Muscle of back (tissue), 11 donors: ENCODE data around the gene ABTB2. TPM values are rescaled to one million over a fixed set of nuclear protein-coding genes. Genes with fewer than 3 reads are reported as not detected.

Source experiments
- DNase-seq, 3 donors: peaks; one replicate each; pipeline versions ENCODE4 v3.0.0 to v3.0.0-alpha.2; 2013
- polyA plus RNA-seq, 10 donors: library from polyadenylated mRNA; unstranded; fragments of 120-200 nt; gene quantifications; one replicate each; pipeline ENCODE4 v1.2.1, GENCODE V29; 2013; ENCODE audit not compliant: insufficient read length in 10 of 10

Gene ABTB2
- polyA plus RNA-seq, 10 donors = 4.1 to 8.5 (median 6.3) TPM

DNA sequence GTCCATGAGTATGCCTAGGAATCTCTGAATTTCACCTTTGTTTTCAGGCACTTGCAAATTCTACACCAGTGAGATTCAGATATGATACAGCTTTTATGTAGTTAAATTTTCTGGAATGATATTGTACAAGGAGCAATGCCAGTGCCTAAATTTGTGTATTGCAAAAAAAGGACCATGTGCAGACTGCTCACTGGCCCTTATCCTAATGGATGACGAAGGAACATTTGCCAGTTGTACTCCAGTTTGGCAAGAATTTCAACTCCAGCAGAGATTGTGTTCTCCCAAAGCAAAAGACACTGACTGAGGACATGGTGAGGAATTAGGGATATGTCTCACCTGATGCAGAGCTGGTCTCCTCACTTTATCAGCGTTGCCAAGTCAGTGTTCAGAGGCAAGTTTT is 243.8 kb downstream of the ABTB2 start:
- no peak for DNase-seq

DNA sequence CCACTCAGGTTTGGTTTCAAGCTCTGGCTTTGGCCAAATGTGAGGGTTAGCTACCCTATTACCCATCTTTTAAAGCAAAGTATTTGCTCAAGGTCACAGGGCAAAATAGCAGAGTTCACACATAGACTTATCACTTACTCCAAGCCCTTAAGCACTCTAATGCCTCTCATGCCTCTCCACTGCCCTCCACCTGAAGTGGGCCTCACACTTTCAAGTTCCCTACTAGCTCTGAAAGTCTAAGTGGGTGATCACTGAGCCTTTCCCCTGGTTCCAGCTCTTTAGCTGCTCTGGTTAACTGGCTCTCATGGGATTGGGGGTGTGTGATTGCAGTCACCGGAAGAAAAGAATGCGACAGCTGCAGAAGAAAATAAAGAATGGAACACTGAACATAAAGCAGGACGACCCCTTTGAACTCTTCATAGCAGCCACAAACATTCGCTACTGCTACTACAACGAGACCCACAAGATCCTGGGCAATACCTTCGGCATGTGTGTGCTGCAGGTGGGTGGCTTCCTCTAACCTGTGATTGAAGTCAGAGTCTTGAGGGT is 246.0 kb downstream of the ABTB2 start:
- DNase-seq = no peak

DNA sequence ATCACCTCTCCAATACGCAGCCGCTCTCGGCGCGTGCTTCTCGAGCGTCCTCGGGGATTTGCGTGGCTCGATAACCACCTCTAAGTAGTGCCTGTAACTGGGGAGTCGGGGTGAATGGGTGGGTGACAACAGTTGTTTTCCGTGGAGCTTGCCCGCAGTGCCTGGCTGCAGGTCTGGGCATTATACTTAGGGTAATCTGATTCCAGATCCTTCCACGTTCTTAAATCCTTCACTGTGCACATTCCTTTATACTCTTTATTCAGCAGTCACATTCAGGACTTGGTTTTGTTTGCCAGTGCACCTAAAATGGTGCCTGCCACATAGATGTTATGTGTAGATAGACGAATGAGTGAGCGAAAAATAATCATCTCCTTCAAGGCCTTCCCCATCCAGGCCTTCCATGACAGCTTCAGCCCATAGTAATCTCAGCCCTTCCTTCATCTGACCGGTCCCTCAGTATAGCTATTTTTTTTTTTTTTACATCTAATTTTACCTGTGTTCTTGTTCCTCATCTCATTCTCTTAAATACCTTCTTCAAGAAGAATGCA is 251.8 kb downstream of the ABTB2 start:
- DNase-seq = no peak

DNA sequence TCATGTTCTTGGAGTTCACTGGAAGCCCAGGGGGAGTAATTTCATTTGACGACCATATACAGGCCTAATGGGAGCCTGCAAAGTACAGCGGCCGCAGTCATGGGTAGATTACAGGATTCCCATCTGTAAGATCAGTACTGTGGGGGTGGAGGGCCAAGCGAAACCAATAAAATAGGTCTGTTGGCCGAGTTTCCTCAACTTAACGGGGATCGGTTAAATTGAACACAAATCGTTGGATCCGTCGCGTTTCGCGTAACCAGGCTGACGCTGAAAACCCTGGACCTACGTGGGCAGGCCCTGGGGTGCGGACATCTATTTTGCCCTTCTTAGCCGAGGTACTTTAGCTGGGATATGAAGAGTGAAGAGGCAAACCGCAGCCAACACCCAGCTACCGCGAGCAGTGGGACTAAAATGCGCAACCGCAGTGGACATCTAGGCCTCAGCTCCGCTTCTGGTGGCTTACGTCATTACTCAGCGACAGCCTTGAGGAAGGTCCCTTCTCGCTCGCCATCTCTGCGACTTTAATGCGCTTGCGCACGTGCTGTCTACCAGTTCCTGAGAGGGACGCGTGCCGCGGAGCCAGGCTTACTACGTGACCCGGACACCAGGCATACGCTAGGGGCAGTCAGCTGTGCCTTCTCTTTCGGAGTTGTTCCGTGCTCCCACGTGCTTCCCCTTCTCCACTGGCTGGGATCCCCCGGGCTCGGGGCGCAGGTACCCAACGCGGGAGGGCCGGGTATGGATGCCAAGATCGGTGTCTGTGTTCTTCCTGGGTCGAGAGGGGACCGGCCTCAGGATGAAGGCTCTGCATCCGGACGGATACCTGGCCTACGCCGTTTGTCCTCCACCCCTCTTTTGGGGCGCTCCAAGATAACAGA is 252.5 kb downstream of the ABTB2 start, which contains the start of gene NAT10:
Gene NAT10, plus strand, starts transcription at position 551 of the 878 bp plus-strand sequence. CDS start 2,597 bp downstream, outside the sequence.
- peak; percentile 98 to 99 (median 99) for DNase-seq

GRCh38 chr11:34104680-34105078 is 253.1 kb downstream of the ABTB2 start:
- no peak for DNase-seq

Other genes starting within 250 kb of the ABTB2 start
- 10 to 100 TPM; 53.2 to 93.6 (median 66.2) TPM for gene CAT, start 80.9 kb upstream of the ABTB2 start, polyA plus RNA-seq
- gene ELF5, start 155.8 kb upstream of the ABTB2 start, polyA plus RNA-seq = 1 to 10 TPM in 2 of 10 donors, not detected in 8; 3.5 to 9.4 TPM